GM18909 (cell line): ENCODE measurements around the gene NHLRC4.

Experiments
- ATAC-seq: cut with Tn5 transposase; IDR thresholded peaks from one replicate; pipeline ENCODE4 v1.9.1; 2021; ENCODE audit warnings: mild to moderate bottlenecking; ENCODE audit not compliant: unreplicated experiment, poor library complexity

NHLRC4 gene

DNA sequence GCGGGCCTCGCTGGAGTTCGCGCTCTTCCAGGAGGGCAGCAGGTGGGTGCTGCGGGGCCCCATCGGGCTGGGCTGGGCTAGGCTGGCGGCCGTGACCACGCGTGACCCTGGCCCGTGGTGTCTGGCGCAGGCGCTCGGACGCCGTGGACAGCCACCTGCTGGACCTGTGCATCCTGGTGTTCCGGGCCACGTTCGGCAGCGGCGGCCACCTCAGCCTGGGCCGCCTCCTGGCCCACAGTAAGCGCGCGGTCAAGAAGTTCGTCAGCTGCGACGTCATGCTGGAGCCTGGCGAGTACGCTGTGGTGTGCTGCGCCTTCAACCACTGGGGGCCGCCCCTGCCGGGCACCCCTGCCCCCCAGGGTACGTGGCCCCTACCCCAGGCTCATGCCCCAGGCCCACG is 14.6 kb upstream of the NHLRC4 start:
- no peak for ATAC-seq

DNA sequence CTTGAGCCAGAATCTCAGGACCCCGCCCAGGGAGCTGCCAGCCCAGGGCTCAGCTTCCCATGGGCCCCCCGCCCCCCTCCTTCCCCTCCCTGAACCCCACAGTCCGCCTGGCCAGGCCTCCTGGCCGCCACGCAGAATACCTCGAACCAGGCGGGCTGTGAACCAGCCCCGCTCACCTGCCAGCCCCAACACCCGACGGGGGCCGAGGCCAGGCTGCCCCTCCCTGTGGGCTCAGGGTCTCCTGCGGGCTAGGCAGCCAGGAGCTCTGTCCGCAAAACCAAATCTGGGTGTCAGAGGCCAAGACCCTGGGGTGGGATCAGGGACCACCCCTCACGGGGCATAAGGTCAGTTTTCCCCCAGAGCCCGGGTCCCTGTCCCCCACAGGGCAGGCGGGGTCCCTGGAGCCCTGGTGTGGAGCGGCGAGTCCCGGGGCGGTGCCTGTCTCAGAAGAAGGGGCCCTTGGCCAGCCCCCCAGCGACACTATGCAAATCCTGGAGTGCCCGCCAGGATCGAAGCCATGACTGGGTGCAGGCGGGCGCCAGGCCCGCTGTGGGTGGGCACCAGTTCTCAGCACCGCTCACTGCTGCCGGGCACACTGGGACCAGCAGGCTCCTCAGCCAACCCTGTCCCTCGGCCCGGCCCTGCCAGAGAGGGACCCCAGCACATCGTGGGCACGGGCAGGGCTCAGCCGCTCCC is 13.1 kb upstream of the NHLRC4 start:
- no peak for ATAC-seq

DNA sequence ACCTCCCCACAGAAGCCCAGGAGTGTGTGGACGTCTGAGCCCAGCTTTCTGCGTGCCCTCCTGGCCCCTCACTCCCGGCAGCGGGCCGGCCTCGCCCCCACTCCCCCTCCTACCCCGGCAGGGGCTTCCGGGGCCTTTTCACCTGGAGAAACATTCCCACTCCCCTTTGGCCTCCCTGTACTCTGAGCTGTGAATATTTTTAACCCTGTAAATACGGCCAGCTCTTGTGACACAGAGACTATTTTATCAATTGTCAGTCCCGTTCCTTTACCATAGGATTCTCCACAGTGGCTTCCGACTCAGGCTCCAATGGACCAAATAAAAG is 12.5 kb upstream of the NHLRC4 start:
- no peak for ATAC-seq

DNA sequence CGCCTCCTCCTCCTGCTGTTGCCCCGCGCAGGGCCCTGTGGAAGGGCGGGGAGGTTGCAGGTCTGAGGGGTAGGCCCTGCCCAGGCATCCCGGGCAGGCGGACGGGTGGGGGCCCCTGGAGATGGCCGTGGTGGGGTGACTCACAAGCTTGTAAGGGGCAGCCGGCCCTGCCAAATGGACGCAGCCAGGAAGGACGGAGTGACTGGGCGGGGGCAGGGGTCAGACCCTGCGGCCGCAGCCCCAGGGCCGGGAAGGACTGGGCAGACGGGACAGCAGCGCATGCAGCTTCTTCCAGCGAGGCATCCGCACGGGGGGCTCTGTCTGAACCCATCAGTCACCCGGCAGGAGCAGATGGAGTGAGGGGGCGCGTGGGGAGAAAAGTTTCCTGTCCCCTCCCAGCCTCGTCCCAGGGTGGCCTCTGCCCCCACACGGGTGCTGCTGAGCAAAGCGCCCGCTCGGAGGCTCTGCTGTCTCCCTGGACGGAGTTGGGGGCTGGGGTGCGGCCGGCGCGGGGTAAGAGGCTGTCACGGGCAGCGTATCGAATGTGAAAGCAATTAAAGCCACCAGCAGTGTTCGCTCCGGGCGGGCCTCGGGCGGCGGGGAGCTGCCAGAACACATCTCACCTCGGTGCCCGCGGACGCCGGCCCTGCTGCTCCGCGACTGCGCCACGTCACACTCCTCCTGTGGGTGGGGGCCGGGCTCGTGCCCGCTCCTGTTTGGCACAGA is 12.0 kb upstream of the NHLRC4 start:
- ATAC-seq: no peak

DNA sequence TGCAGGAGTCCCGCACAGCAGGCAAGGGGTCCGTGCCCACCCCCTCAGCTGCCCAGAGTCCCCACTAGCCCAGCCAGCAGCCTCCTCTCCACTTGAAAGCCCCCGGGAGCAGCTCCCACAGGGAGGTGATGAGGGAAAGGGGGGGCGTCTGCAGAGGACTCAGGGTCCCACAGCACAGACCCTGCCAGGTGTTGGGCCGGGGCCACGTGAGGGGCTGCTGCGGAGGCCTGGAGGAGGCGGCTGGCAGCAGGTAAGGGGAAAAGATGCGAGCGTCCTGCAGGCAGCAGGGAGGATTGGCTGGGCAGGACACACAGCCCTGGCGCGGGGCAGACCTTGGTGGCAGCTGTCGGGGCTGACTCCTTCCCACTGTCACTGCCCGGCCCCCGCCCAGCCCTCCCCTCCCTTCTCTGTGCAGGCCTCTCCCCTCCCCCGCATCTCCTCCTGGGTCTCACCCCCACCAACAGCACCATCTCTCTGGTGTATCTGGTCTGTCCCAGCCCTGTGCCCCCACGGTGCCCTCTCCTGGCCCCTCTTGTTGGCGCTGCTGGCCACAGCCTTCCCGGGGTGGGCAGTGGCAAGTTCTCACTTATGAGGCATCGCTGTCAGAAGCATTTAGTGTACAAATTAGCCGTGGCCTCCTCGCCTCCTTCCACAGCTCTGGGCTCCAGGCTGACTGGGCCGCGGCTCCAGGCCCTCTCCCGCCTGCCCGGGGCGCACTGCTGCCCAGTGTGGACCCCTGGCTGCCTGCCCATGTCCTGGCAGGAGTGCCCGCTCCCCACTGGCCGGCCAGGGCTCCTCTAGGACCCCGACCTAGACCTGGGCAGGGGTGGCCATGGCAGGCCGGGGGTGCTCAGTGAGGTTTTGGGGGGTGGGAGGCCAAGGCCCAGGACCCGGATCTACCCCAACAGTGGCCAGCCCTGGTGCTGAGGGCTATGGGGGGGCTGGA is 11.0 kb upstream of the NHLRC4 start:
- no peak for ATAC-seq

DNA sequence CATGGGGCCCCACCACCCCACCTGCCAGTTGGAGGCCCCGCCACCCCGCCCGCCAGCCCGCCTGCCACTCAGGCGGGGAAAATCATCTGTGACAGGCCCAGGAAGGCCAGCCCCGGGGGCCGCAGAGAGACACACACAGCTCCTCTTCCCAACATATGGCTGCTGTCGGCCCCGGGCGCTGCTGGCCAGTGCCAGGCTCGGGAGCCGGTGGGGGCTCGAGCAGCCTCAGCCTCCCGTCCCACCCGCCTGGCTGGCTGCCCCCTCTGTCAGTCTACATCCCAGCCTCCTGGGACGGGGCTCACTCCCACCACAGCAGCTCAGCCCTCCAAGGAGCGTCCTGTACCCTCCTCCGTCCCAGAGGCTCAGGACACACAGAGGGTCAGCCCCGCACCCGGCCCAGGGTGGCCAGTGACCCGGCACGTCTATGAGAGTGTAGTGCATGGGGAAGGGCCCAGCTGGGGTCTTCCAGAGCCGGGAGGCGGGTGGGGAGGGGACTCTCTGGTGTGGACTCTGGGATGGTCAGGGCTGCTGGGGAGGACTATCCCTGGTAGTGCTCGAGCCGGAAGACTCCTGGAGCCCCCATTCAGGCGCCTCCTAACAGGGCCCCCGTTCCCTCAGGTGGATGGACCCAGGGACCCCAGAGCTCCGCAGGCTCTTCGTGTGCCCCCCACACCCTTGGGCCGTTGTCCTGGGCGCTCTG is 10.2 kb upstream of the NHLRC4 start:
- ATAC-seq: no peak

DNA sequence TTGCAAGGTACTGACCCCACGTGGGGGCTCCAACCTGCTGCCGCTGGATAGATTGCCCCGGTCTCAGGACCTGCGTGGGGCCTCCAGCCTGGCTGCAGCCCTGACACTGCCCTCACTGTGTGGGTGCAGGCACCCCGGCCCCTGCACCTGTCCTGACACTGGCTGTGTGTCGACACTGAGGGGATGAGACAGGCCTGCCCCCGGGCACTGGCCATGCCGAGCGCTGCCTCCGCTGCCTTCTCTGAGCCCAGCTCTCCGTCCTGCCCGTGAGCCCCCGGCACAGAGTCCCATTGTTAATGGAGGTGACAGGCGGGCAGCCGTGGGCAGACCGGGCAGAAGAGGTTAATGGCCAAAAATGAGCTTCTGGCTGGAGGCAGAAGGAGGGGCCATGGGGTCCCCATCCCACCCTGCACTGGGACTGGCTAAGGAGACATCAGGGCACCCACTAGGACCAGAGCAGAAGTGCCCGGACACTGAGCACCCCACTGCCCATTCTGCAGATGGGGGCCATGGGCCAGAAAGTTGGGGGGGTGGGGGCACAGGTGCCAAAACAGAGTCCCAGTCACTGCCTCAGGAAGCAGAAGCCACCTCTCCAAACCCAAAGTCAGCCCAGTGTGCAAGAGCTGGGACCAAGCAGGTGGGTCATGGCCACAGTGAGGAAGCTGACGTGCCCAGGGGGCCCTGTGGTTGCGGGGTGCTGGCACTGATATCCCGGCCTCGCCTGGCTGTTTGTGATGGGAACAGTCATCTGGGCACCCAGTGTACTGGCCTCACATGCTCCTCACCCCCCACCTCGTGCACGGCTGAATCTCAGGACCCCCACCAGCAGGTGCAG is 9.1 kb upstream of the NHLRC4 start:
- ATAC-seq: no peak

DNA sequence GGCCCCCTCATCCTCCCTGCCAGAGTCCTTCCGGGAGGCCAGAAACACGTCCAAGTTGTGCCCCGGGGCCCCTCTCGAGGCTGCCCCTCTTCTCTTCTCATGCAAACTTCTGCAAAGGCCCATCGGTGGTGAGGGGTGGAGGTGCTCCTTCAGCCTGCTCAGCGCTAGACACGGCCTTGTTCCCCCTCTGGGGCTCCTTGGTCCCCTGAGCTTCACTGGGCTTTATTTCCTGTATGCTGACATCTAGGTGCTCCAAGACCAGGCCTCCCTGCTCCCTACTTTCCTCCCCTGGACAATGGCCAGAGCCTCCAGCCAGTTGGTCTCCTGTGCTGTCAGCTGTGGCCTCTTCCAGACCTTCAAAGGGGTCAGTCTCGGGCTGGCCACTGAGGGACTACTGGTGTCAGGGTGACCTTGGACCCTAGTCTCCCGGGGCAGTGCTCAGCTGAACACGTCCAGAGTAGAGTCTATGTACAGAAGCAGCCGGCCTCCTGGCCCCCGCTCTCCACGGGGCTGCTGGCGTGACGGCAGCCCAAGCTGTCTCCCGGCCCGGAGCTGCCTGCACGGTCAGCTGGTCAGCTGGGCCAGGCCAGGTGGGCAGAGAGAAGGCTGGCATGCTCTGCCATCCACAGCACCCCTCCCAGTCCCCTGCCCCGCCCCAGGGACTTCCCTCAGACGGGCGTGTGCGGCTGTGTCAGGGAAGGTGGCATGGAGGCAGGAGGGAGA is 8.3 kb upstream of the NHLRC4 start:
- no peak for ATAC-seq

DNA sequence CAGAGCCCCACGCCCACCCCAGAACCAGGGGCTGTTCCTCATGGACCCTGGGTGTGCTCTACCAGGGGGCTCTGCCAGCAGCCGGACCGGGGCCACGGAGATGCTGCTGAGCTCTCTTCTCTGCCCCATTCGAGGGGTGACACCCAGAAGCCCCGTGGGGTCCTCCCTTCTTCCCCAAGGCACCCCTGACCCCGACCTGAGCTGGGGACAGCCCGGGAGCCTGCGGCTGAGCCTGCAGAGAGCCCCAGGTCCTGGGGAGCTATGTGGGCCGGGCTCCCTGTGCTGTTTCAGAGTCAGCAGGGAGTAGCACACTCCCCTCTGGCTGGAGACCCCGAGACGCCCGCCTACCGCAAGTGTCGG is 7.8 kb upstream of the NHLRC4 start:
- ATAC-seq: no peak

DNA sequence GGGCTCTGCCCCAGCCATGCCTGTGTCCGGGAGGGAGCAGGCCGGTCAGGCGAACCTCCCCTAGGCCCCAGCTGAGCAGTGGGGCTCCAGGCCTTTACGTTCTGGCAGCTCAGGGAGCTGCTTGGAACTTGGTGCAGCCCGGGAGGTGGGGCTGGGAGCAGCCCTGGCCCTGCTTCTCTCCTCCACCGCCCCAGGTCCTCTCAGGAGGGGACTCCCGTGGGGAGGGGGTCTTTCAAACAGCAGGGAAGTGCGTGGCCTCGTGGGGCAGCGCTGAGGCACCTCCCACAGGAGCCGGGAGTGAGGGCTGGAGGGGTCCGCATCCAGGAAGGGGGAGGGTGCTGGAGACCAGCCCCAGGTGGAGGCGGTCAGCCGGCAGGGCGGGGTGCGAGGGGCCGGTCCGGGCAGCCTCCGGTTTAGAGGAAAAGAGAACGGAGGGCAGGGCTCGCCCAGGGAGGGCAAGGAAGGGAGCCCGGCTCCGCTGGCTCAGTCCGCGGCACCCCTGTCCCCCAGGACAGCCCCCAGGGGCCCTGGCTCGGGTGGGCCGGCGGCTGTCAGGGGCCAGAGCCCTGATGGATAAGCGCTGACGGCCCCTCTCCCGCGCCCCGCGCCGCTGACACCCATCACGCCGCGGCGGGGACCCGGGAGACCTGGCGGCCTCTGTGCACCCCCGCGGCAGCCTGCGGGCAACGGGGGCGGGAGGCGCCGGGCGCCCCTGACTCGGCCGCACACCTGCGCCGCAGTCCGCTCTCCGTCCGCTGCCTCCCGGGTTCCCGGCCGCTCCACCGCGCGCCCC is 7.2 kb upstream of the NHLRC4 start:
- ATAC-seq: no peak

DNA sequence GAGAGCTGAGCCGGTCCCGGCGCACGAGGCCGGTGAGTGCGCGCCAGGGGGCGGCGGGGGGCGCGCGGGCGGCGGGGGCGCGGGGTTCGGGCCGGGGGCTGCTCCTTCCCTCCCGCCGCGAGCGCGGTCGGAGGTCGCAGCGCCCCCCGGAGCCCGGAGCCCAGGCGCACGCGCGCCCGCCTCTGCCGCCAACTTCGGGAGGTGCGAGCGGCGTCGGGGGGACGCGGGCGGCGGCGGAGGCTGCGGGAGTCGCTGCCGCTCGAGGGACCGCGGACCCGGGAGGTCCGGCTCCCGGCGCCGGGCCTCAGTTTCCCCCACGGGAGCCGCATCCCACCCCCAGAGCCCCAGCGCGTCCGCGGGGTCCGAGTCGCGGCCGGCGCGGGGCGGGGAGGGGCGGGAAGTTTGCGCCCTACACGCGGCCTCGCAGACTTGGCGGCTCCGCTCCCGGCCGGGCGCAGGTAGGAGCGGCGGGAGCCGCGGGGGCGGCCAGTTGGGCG is 6.6 kb upstream of the NHLRC4 start, which contains the start of gene PRR35:
Gene PRR35, plus strand, starts transcription at position 191 of the 497 bp plus-strand sequence. CDS start 2,901 bp downstream, outside the sequence.
- no peak for ATAC-seq

DNA sequence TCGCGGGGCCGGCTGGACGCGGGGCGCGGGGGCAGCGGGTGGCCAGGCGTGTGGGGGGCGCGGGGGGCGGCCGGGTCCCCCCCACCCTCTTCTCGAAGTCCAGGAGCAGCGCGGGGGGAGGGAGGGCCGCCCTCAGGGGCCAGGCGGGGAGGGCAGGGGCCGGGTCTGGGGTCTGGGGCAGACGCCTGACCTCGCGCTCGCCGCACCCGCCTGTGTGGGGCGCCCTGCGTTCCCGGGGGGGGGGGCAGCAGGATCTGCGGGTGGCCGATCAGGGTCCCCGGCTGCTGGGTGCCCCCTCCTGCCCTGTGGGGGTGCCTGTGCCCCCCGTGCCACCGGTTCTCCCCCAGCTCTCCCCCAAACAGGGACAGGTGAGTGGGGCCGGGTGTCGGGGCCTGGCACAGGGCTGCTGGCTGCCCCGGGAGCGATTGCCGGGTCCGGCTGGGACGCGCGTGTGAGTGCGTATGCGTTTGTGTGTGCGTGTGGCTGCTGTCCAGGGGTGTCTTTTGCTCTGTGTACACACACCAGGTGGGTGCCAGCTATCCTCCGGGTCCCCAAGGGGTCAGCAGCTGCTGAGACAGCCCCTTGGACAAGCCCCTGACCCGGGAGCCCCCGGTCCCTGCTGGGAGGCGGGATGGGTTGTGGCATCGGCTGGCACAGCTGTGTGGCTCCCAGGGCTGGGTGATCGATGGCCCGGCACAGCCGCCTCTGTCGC is 5.9 kb upstream of the NHLRC4 start:
- ATAC-seq: no peak

DNA sequence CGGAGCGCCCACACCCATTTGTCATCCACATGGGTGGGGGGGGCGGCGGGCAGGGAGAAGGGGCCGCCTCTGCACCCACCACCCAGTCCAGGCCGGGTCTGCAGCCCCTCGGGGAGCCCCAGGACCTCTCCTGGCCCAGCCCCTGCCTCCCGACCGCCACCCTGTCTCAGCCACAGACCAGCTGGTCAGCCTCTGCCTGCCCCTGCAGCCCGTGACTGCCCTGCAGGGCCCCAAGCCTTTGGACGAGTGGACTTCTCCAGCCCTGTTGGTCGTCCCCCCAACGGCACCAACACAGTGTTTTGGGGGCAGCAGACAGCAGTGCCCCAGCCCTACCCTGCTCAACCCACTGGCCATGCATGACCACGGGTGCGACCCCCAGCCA is 5.4 kb upstream of the NHLRC4 start:
- no peak for ATAC-seq

DNA sequence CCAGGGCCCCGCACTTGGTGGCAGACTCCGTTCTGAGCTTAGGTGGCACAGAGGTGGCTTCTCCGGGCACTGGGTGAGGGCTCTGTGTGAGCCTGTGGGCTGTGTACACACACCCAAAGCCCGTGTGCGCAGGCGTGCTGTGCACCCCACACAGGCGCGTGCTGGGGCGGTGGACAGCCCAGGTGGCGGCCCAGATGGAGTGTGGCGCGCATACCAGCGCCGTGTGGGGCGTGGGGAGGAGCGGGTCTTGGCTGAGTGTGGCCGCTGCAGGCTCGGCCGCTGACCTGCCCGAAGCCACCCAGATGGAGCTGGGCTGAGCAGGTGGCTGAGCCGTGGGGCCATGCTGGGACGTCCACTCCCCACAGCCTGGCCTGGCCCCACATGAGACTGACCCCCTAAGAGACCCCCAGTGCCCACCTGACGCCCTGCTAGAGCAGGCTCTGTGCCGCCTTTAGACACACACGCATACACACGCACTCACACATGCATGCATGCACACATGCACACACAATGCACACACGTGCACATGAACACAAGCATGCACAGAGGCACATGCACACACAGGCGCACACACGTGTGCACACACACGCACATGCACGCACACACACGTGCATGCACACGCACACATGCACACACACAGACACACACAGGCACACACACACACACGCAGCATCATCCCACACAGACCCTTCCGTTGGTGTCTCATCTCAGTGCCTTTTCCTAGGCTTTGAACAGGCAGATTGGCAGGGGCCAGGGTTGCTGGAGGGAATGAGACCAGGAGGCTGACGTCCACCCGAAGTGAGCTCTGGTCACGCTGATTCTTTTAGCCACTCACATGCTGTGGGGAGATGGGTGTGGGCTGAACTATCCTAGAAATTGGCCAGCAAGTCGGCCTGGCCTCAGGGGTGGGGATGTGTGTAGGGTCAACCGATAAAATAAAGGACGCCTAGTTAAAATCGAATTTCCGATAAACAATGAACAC is 4.6 kb upstream of the NHLRC4 start:
- ATAC-seq: no peak

DNA sequence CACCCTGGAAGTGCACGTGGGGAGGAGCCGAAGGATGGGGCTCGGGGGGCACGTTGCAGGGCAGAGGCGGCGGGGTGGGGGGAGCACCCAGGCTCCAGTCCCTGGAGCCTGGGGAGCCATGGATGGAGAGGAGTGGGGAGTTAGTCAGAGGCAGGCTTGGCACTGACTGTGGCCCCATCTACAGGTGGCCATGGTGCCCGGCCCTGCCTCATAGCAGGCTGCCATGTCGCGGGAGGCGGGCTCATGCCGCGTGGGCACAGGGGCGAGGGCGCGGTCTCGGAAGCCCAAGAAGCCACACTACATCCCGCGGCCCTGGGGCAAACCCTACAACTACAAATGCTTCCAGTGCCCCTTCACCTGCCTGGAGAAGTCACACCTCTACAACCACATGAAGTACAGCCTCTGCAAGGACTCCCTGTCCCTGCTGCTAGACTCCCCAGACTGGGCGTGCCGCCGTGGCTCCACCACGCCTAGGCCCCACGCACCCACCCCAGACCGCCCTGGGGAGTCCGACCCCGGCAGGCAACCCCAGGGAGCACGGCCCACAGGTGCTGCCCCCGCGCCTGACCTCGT is 3.6 kb upstream of the NHLRC4 start:
- no peak for ATAC-seq
